A549 (cell line): ENCODE results near the gene ANKRD24. TPM values are rescaled to one million over a fixed set of nuclear protein-coding genes. Genes with fewer than 3 reads are reported as not detected.
A peak's percentile ranks its signal among the peaks of the same experiment; 100 is the strongest.
"Not testable (repeated sequence)": the region's sequence is repeated elsewhere in the genome, so short reads cannot be mapped to it uniquely, and the experiment has no call there.

Experiments
- ATAC-seq, 2 experiments: fragments of 200-7000 bp in 1 of 2; fragments of >200 bp in 1 of 2; cut with Nextera tagmentation in 1 of 2; cut with Tn5 transposase in 1 of 2; 3 replicates each; pipeline versions ENCODE4 v1.8.0 to v1.9.1; 2018 to 2020; ENCODE audit warnings: mild to moderate bottlenecking in 1 of 2, moderate library complexity in 1 of 2
- CTCF ChIA-PET: fragments of 300-600 bp; sonication (Branson Sonifier 250); formaldehyde crosslinking; extraction: SDS; loops from one replicate; lab custom pipeline; 2021; ENCODE audit warnings: antibody characterized with exemption, inconsistent platforms; lab: Yijun Ruan, JAX
- POLR2A ChIA-PET: fragments of 350-600 bp; formaldehyde crosslinking; extraction: SDS; loops from one replicate; lab custom pipeline; 2021; ENCODE audit warnings: antibody characterized with exemption, inconsistent platforms; lab: Yijun Ruan, JAX
- DNase-seq, 2 experiments: peaks; one replicate each; pipeline versions ENCODE4 v3.0.0 to v3.0.0-alpha.2; 2011 to 2016; ENCODE audit warnings: low read depth in 1 of 2, low spot score in 1 of 2
- FAIRE-seq: peaks from 2 replicates; lab custom pipeline; 2011; peaks lifted over from hg19 to GRCh38; lab: Jason Lieb, UNC
- H3K27ac ChIP-seq, 2 experiments: fragments of >200 bp; sonication (Bioruptor Twin); formaldehyde crosslinking; 3 replicates each; pipeline ENCODE4 v1.5.1; 2016 to 2017
- H3K4me1 ChIP-seq: fragments of >200 bp; sonication (Bioruptor Twin); formaldehyde crosslinking; 3 replicates; pipeline ENCODE4 v1.6.1; 2016
- H3K4me2 ChIP-seq: fragments of >200 bp; sonication (Bioruptor Twin); formaldehyde crosslinking; 3 replicates; pipeline ENCODE4 v1.6.1; 2016
- H3K4me3 ChIP-seq: fragments of >200 bp; sonication (Bioruptor Twin); formaldehyde crosslinking; 3 replicates; pipeline ENCODE4 v1.5.1; 2016
- H3K9me3 ChIP-seq: fragments of >200 bp; sonication (Bioruptor Twin); formaldehyde crosslinking; 3 replicates; pipeline ENCODE4 v1.6.1; 2016
- ATOH8 ChIP-seq: fragments of 250-450 bp; sonication (Bioruptor Pico); IDR thresholded peaks from 2 replicates; pipeline ENCODE4 v1.5.0; 2020; ENCODE audit warnings: low read depth, mild to moderate bottlenecking, moderate library complexity
- BCL3 ChIP-seq: fragments of >200 bp; sonication (Bioruptor Twin); formaldehyde crosslinking; IDR thresholded peaks from 3 replicates; pipeline ENCODE4 v1.6.1; 2016
- BHLHE40 ChIP-seq: IDR thresholded peaks from 2 replicates; pipeline ENCODE4 v1.6.1; 2012; ENCODE audit warnings: low read depth, low read length, inconsistent platforms
- CHD2 ChIP-seq: fragments of 150-350 bp; IDR thresholded peaks from 2 replicates; pipeline ENCODE4 v1.6.1; 2014; ENCODE audit warnings: low read length; ENCODE audit not compliant: partially characterized antibody
- CTCF ChIP-seq: fragments of >200 bp; sonication (Bioruptor Twin); formaldehyde crosslinking; IDR thresholded peaks from 3 replicates; pipeline ENCODE4 v1.5.1; 2016
- EHF ChIP-seq: fragments of 250-450 bp; sonication (Bioruptor Pico); IDR thresholded peaks from 2 replicates; pipeline ENCODE4 v1.5.0; 2020; ENCODE audit warnings: mild to moderate bottlenecking
- EHMT2 ChIP-seq: fragments of 200-600 bp; sonication (generic); IDR thresholded peaks from 2 replicates; pipeline ENCODE4 v1.6.1; 2016; ENCODE audit warnings: antibody characterized with exemption, low read depth, mild to moderate bottlenecking, moderate library complexity
- FOXS1 ChIP-seq: fragments of 250-450 bp; sonication (Bioruptor Pico); IDR thresholded peaks from 2 replicates; pipeline ENCODE4 v1.5.0; 2020; ENCODE audit warnings: mild to moderate bottlenecking, moderate library complexity
- HMGXB4 ChIP-seq: fragments of 250-450 bp; sonication (Bioruptor Pico); IDR thresholded peaks from 2 replicates; pipeline ENCODE4 v1.5.0; 2021; ENCODE audit warnings: mild to moderate bottlenecking, moderate library complexity, borderline replicate concordance
- HOXA7 ChIP-seq: fragments of 250-450 bp; sonication (Bioruptor Pico); IDR thresholded peaks from 2 replicates; pipeline ENCODE4 v1.5.0; 2020; ENCODE audit warnings: mild to moderate bottlenecking, moderate library complexity
- HOXB13 ChIP-seq: fragments of 250-450 bp; sonication (Bioruptor Pico); IDR thresholded peaks from 2 replicates; pipeline ENCODE4 v1.5.0; 2020; ENCODE audit warnings: low read depth, mild to moderate bottlenecking, moderate library complexity
- HOXB5 ChIP-seq: fragments of 250-450 bp; sonication (Bioruptor Pico); IDR thresholded peaks from 2 replicates; pipeline ENCODE4 v1.5.0; 2020; ENCODE audit warnings: mild to moderate bottlenecking, moderate library complexity
- KDM1A ChIP-seq: fragments of 200-600 bp; sonication (generic); IDR thresholded peaks from 2 replicates; pipeline ENCODE4 v1.6.1; 2016; ENCODE audit warnings: low read depth, mild to moderate bottlenecking
- MAZ ChIP-seq: fragments of 150-350 bp; IDR thresholded peaks from 2 replicates; pipeline ENCODE4 v1.6.1; 2014; ENCODE audit warnings: antibody characterized with exemption, low read depth, low read length, borderline replicate concordance
- MYC ChIP-seq: IDR thresholded peaks from 2 replicates; pipeline ENCODE4 v1.6.1; 2012; ENCODE audit warnings: mild to moderate bottlenecking, inconsistent platforms, low read length, improper control_type of control experiment, borderline replicate concordance
- NPAS2 ChIP-seq: fragments of 250-450 bp; sonication (Bioruptor Pico); IDR thresholded peaks from 2 replicates; pipeline ENCODE4 v1.8.0; 2022; ENCODE audit warnings: mild to moderate bottlenecking, moderate library complexity, borderline replicate concordance
- NR3C1 ChIP-seq: fragments of >200 bp; sonication (Bioruptor Twin); formaldehyde crosslinking; IDR thresholded peaks from 3 replicates; pipeline ENCODE4 v1.6.1; 2017
- POLR2AphosphoS2 ChIP-seq: conservative IDR thresholded peaks from 2 replicates; pipeline ENCODE4 v1.6.1; 2012; ENCODE audit warnings: low read length, improper control_type of control experiment, inconsistent platforms
- RAD21 ChIP-seq, 2 experiments: fragments of >200 bp in 1 of 2; sonication (Bioruptor Twin) in 1 of 2; formaldehyde crosslinking in 1 of 2; IDR thresholded peaks in 1 of 2; conservative IDR thresholded peaks in 1 of 2; 2 replicates in 1 of 2; 3 replicates in 1 of 2; pipeline ENCODE4 v1.6.1; 2012 to 2018; ENCODE audit warnings: inconsistent platforms in 1 of 2
- REST ChIP-seq: fragments of 200-600 bp; sonication (generic); IDR thresholded peaks from 2 replicates; pipeline ENCODE4 v1.6.1; 2016; ENCODE audit warnings: antibody characterized with exemption, mild to moderate bottlenecking, moderate library complexity
- RNF2 ChIP-seq: fragments of 200-600 bp; sonication (generic); IDR thresholded peaks from 2 replicates; pipeline ENCODE4 v1.6.1; 2016; ENCODE audit warnings: low read depth, mild to moderate bottlenecking, antibody characterized with exemption, moderate library complexity, borderline replicate concordance
- SMC3 ChIP-seq: fragments of >200 bp; sonication (Bioruptor Twin); formaldehyde crosslinking; IDR thresholded peaks from 3 replicates; pipeline ENCODE4 v1.6.1; 2018; ENCODE audit warnings: inconsistent platforms
- ZC3H11A ChIP-seq: fragments of 450-650 bp; IDR thresholded peaks from 2 replicates; pipeline ENCODE4 v1.6.1; 2014; ENCODE audit warnings: antibody characterized with exemption, mild to moderate bottlenecking
- ZFP36 ChIP-seq: fragments of 450-650 bp; IDR thresholded peaks from 2 replicates; pipeline ENCODE4 v1.6.1; 2014; ENCODE audit warnings: borderline replicate concordance; ENCODE audit not compliant: partially characterized antibody
- ZNF302 ChIP-seq: fragments of 250-450 bp; sonication (Bioruptor Pico); IDR thresholded peaks from 2 replicates; pipeline ENCODE4 v1.9.0; 2021; ENCODE audit warnings: inconsistent platforms, mild to moderate bottlenecking, moderate library complexity
- WGBS: methylation state at CpG from one replicate; pipeline ENCODE4 v1.1.6; 2017; ENCODE audit errors: missing lambda C conversion rate; 5-methylcytosine and 5-hydroxymethylcytosine counted together
- polyA plus RNA-seq, 4 experiments: library from polyadenylated mRNA; depleted of rRNA in 3 of 4; stranded (reverse); fragments of >200 nt; fragmentation: RNase III in 1 of 4; extraction: RNeasy Plus Mini Kit Qiagen cat#74134 plus additional on column Dnase treatment in 1 of 4; gene quantifications; 2 replicates in 3 of 4; 3 replicates in 1 of 4; pipeline ENCODE4 v1.2.3, GENCODE V29; 2011 to 2017

ANKRD24 gene
- polyA plus RNA-seq, 2 of the 4 experiments (the other 2 are of a cell fraction): 0.28 to 0.36 TPM

- FAIRE-seq: no peak
- POLR2A ChIA-PET: interaction anchor here (0.6 to 1.4 kb wide), 3 partner anchors 8 to 245 kb away, joined by 3 to 5 read pairs (median 4); partner anchors contain the start of gene EEF2
- H3K4me2 ChIP-seq: peak overlapping the region; percentile 65
Observed at GRCh38 chr19:4140237-4140711, 42.2 kb upstream of the ANKRD24 start.

GRCh38 chr19:4142916-4143315 is 39.6 kb upstream of the ANKRD24 start:
- H3K4me3 ChIP-seq, ATAC-seq, POLR2A ChIA-PET, DNase-seq, FAIRE-seq, H3K4me2 ChIP-seq, H3K9me3 ChIP-seq: not testable (repeated sequence)
- Histone ChIP-seq H3K27ac (peak overlapping the region; percentile 30 to 96; a peak in 4 of 6 replicates), H3K4me1 (peaks cover 37% of the 10 kb centered on the region)
- CTCF ChIA-PET: interaction anchor here (0.6 to 6.0 kb wide), 6 partner anchors 13 to 142 kb away, joined by 3 to 66 read pairs (median 4); no protein-coding TSS in a partner anchor
- WGBS: 100% methylated on average over 1 of the region's 1 CpG

More at GRCh38 chr19:4140237-4140711, 42.2 kb upstream of the ANKRD24 start:
- no peak for TF ChIP-seq HOXA7 (CRISPR knock-in tag)
- no peak for TF ChIP-seq ZC3H11A
- TF ChIP-seq NR3C1: no peak
- no peak for TF ChIP-seq MAZ
- peak; percentile 49 for TF ChIP-seq CTCF
- no peak for TF ChIP-seq HOXB13 (CRISPR knock-in tag)
- no peak for TF ChIP-seq CHD2
- TF ChIP-seq FOXS1: no peak
- no peak for TF ChIP-seq ZNF302 (CRISPR knock-in tag)
- TF ChIP-seq EHMT2: no peak
- no peak for TF ChIP-seq MYC
- no peak for TF ChIP-seq HMGXB4 (CRISPR knock-in tag)
- TF ChIP-seq BCL3: no peak
- TF ChIP-seq REST: no peak
- TF ChIP-seq RAD21 (conservative IDR thresholded peaks at IDR 0.05 in 1 of 2, IDR thresholded peaks at IDR 0.05 in 1 of 2): peak; percentile 68 to 70
- TF ChIP-seq ZFP36: no peak
- TF ChIP-seq HOXB5 (CRISPR knock-in tag): no peak
- no peak for TF ChIP-seq ATOH8 (CRISPR knock-in tag)
- TF ChIP-seq RNF2: no peak
- TF ChIP-seq POLR2AphosphoS2: no peak
- peak; percentile 60 for TF ChIP-seq SMC3
- no peak for TF ChIP-seq KDM1A
- no peak for TF ChIP-seq NPAS2 (CRISPR knock-in tag)
- no peak for TF ChIP-seq EHF (CRISPR knock-in tag)
- no peak for TF ChIP-seq BHLHE40
- DNase-seq (peak; percentile 88 to 89), ATAC-seq (peak; percentile 91 to 94)
- Histone ChIP-seq H3K27ac (peak overlapping the region; percentile 77 to 81), H3K9me3 (no peaks in the 10 kb centered on the region), H3K4me3 (no peak overlapping the region), H3K4me1 (peaks cover 23% of the 10 kb centered on the region)
- 23% methylated on average over 12 of the region's 12 CpGs for WGBS
- CTCF ChIA-PET: interaction anchor here (0.6 to 6.0 kb wide), 42 partner anchors 8 to 627 kb away, joined by 3 to 66 read pairs (median 4); partner anchors contain the start of genes CREB3L3 and EEF2
